Activated CD4-positive, CD25-positive, alpha-beta regulatory T cell treated with anti-CD3 and anti-CD28 coated beads, Interleukin-2, amount 50 U/mL, for 24 hours (primary cell): ENCODE measurements around the gene PBLD.
"Not testable (repeated sequence)": the region's sequence is repeated elsewhere in the genome, so short reads cannot be mapped to it uniquely, and the experiment has no call there.

Source experiments
- ATAC-seq, 2 donors: fragments of 150-1000 bp; cut with Tn5 transposase; one replicate each; pipeline ENCODE4 v1.10.0; 2021; ENCODE audit warnings: mild to moderate bottlenecking in 1 of 2, moderate library complexity in 1 of 2

The PBLD gene

GRCh38 chr10:68330852-68331454 lies 1.8 kb downstream of the PBLD start:
- ATAC-seq, result no peak

- ATAC-seq, result no peak
These were observed 3.2 kb downstream of the PBLD start for GRCh38 chr10:68329506-68329861.

GRCh38 chr10:68327889-68328786 lies 4.6 kb downstream of the PBLD start:
- ATAC-seq, result no peak

- not testable (repeated sequence) for ATAC-seq
These were observed 8.3 kb downstream of the PBLD start for GRCh38 chr10:68324396-68324795.

- no peak for ATAC-seq
These were observed 14.2 kb downstream of the PBLD start for GRCh38 chr10:68318331-68319059.

- ATAC-seq, result no peak
These were observed 17.1 kb downstream of the PBLD start for GRCh38 chr10:68315582-68315981.

- not testable (repeated sequence) for ATAC-seq
These were observed 17.8 kb downstream of the PBLD start for GRCh38 chr10:68314930-68315329.

GRCh38 chr10:68310531-68310930 lies 22.2 kb downstream of the PBLD start:
- ATAC-seq, result no peak

- ATAC-seq, result no peak
These were observed 26.9 kb downstream of the PBLD start for GRCh38 chr10:68305854-68306253.

GRCh38 chr10:68303849-68304412 lies 28.8 kb downstream of the PBLD start:
- ATAC-seq, result no peak

- ATAC-seq, result no peak
These were observed 29.9 kb downstream of the PBLD start for GRCh38 chr10:68302871-68303270.

- no peak for ATAC-seq
These were observed 30.3 kb downstream of the PBLD start for GRCh38 chr10:68302503-68302823.

GRCh38 chr10:68301790-68302502 lies 30.8 kb downstream of the PBLD start:
- ATAC-seq, result peak in 1 of 2 donors; percentile 30

- no peak for ATAC-seq
These were observed 31.4 kb downstream of the PBLD start for GRCh38 chr10:68301301-68301700.

GRCh38 chr10:68296843-68297663 lies 35.7 kb downstream of the PBLD start:
- ATAC-seq, result no peak

GRCh38 chr10:68290736-68291135 lies 42.0 kb downstream of the PBLD start:
- ATAC-seq, result no peak

GRCh38 chr10:68288717-68289116 lies 44.0 kb downstream of the PBLD start:
- no peak for ATAC-seq

GRCh38 chr10:68284062-68285001 lies 48.4 kb downstream of the PBLD start:
- ATAC-seq, result no peak

GRCh38 chr10:68280758-68281157 lies 52.0 kb downstream of the PBLD start:
- ATAC-seq, result no peak

GRCh38 chr10:68278906-68279753 lies 53.6 kb downstream of the PBLD start:
- not testable (repeated sequence) for ATAC-seq
